ENCODE data around the gene PRKD3. TPM values are rescaled to one million over a fixed set of nuclear protein-coding genes. Genes with fewer than 3 reads are reported as not detected.
"Not testable (repeated sequence)": the region's sequence is repeated elsewhere in the genome, so short reads cannot be mapped to it uniquely, and the experiment has no call there.

Gene PRKD3
- total RNA-seq, 1 donor from 2014 or later = 14.0 TPM

DNA sequence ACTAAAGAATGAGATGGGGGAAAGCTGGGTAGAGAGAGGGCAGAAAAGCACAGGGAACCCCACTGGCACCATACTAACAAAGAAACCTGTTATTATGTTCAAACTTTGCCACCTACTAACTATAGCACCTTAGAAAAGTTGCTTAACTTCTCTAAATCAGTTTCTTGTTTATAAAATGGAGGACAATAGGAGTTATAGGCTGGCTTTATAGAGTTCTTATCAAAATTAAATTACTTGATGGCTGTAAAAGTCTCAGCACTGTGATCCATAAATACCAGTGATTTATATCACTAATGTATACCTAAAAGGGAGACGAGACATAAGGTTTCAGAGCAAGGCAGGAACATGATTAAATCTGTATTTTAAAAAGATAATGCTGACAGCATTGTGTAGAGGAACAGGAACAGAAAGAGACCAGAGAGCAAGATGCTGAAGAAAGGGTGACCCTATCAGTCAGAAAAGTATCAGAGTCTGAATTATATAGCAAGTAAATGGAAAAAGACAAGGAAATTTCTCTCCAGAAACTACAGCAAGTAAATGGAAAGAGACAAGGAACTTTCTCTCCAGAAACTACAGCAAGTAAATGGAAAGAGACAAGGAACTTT lies 29.1 kb downstream of the PRKD3 start:
- no peak for DNase-seq (ENCODE audit: low spot score)
- Mint-ChIP-seq H3K27ac (no peak overlapping the region), H3K27me3 (ENCODE audit: low read depth) (no peaks in the 10 kb centered on the region), H3K36me3 (ENCODE audit: low read depth) (peaks cover 7% of the 10 kb centered on the region), H3K9me3 (no peaks in the 10 kb centered on the region), H3K4me1 (ENCODE audit: low read depth) (no peaks in the 10 kb centered on the region), H3K4me3 (ENCODE audit: low read depth) (no peak overlapping the region)
- intact Hi-C loops (cut with micrococcal nuclease) = no loop called here

DNA sequence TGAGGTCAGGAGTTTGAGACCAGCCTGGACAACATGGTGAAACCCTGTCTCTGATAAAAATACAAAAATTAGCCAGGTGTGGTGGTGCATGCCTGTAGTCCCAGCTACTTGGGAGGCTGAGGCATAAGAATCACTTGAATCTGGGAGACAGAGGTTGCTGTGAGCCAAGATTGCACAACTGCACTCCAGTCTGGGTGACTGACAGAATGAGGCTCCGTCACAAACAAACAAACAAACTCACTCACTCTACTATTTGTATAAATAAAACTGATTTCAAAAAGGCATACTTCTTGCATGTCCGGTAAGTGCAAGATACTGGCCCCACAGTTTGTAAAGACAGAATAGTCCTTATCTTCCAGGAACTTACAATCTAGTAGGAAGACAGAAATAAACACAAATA lies 29.8 kb downstream of the PRKD3 start:
- H3K4me3 Mint-ChIP-seq (ENCODE audit: low read depth); intact Hi-C loops (cut with micrococcal nuclease): not testable (repeated sequence)

GRCh38 chr2:37291680-37292079 lies 33.0 kb downstream of the PRKD3 start:
- H3K36me3 Mint-ChIP-seq (ENCODE audit: low read depth) = peaks cover 15% of the 10 kb centered on the region
- H3K27me3 Mint-ChIP-seq (ENCODE audit: low read depth) = no peaks in the 10 kb centered on the region
- DNase-seq (ENCODE audit: low spot score) = no peak
- no peak overlapping the region for H3K4me3 Mint-ChIP-seq (ENCODE audit: low read depth)
- H3K4me1 Mint-ChIP-seq (ENCODE audit: low read depth) = no peaks in the 10 kb centered on the region
- H3K27ac Mint-ChIP-seq = no peak overlapping the region
- intact Hi-C loops (cut with micrococcal nuclease) = no loop called here
- no peaks in the 10 kb centered on the region for H3K9me3 Mint-ChIP-seq

More for the DNA sequence above, 29.8 kb downstream of the PRKD3 start:
- H3K4me1 Mint-ChIP-seq (ENCODE audit: low read depth); H3K9me3 Mint-ChIP-seq; H3K27ac Mint-ChIP-seq; H3K36me3 Mint-ChIP-seq (ENCODE audit: low read depth); DNase-seq (ENCODE audit: low spot score); H3K27me3 Mint-ChIP-seq (ENCODE audit: low read depth): not testable (repeated sequence)

DNA sequence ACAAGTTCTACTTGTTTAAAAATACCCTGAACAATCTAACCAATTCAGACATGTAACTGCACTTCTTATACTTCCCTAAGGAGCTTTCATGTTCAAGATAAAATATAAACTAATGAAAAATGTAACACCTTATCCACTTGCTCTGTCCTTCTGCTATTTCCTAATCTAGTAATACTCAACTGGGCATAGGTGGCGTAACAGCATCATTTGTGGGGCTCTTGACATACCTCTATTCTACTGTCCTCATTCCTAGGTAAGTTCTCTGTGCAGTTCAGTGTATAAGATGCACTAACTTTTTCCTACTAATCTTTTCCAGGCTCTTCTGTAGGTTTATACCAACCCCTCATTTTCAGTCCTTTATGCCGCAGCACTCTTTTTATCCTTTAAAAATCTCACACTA lies 36.7 kb downstream of the PRKD3 start:
- peaks cover 19% of the 10 kb centered on the region for H3K36me3 Mint-ChIP-seq (ENCODE audit: low read depth)
- H3K4me3 Mint-ChIP-seq (ENCODE audit: low read depth) = no peak overlapping the region
- no peak for DNase-seq (ENCODE audit: low spot score)
- H3K9me3 Mint-ChIP-seq = no peaks in the 10 kb centered on the region
- intact Hi-C loops (cut with micrococcal nuclease) = no loop called here
- H3K27me3 Mint-ChIP-seq (ENCODE audit: low read depth) = no peaks in the 10 kb centered on the region
- no peak overlapping the region for H3K27ac Mint-ChIP-seq
- H3K4me1 Mint-ChIP-seq (ENCODE audit: low read depth) = no peaks in the 10 kb centered on the region

DNA sequence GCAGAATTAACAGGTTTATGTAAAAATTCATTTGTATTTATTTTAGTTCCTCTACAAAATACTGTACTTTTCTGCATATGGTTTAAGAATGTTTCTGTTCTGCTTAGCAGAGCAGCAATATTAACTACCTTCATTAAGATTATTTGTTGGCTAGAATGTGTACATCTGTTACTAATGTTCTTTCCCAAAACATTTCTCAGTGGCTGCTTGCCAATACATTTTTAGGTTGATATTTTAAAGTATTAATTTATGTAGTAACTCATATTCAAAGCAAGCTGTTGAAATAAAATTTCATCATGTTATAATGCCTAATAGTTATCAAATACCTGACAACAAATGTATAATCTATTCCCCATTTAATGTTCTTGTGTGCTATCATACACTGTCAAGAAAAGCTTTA lies 40.3 kb downstream of the PRKD3 start:
- peaks cover 24% of the 10 kb centered on the region for H3K36me3 Mint-ChIP-seq (ENCODE audit: low read depth)
- H3K9me3 Mint-ChIP-seq = no peaks in the 10 kb centered on the region
- no peak for DNase-seq (ENCODE audit: low spot score)
- no peaks in the 10 kb centered on the region for H3K27me3 Mint-ChIP-seq (ENCODE audit: low read depth)
- H3K27ac Mint-ChIP-seq = no peak overlapping the region
- intact Hi-C loops (cut with micrococcal nuclease) = no loop called here
- H3K4me1 Mint-ChIP-seq (ENCODE audit: low read depth) = no peaks in the 10 kb centered on the region
- H3K4me3 Mint-ChIP-seq (ENCODE audit: low read depth) = no peak overlapping the region

DNA sequence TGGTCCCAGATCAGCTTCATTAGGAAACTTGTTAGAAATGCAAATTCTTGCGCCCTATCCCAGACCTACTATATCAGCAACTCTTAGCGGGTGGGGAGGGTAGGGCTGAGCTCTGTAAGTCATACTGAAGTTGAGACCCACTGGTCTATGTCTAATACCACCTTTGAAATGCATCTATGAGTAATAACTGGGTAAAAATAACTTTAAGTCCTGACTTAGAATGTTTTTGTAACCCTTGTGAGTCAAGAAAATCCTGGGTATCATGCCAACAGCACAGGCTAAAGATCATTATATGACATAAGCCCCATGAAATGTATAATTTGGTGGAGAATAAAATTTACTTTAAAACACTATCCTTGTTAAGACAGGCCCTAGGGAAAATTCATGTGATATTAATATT lies 41.4 kb downstream of the PRKD3 start:
- Mint-ChIP-seq H3K27ac (no peak overlapping the region), H3K36me3 (ENCODE audit: low read depth) (peaks cover 22% of the 10 kb centered on the region), H3K9me3 (no peaks in the 10 kb centered on the region), H3K4me1 (ENCODE audit: low read depth) (no peaks in the 10 kb centered on the region), H3K27me3 (ENCODE audit: low read depth) (no peaks in the 10 kb centered on the region), H3K4me3 (ENCODE audit: low read depth) (no peak overlapping the region)
- no peak for DNase-seq (ENCODE audit: low spot score)
- intact Hi-C loops (cut with micrococcal nuclease) = no loop called here

DNA sequence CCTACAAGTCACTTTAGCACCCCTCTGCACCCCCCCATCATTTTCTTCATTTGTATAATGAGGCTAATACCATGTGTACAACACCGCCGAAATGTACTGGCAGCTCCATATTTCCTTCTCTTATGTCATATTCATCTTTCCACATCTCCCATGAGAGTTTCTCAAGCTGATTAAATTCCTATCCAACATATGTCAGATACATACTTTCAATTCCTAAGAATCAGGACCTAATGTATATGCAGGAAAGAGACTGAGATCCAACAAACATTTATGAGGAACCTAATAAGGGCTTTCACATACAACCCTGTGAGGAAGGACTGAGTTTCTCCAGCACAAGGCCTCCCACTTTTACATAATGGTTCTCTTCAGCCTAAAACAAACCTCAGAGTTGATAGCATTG lies 41.9 kb downstream of the PRKD3 start:
- Mint-ChIP-seq H3K4me3 (ENCODE audit: low read depth) (no peak overlapping the region), H3K36me3 (ENCODE audit: low read depth) (peaks cover 21% of the 10 kb centered on the region), H3K4me1 (ENCODE audit: low read depth) (no peaks in the 10 kb centered on the region), H3K27ac (no peak overlapping the region), H3K27me3 (ENCODE audit: low read depth) (no peaks in the 10 kb centered on the region), H3K9me3 (no peaks in the 10 kb centered on the region)
- no peak for DNase-seq (ENCODE audit: low spot score)
- intact Hi-C loops (cut with micrococcal nuclease) = no loop called here

GRCh38 chr2:37281916-37282315 lies 42.7 kb downstream of the PRKD3 start:
- intact Hi-C loops (cut with micrococcal nuclease) = no loop called here
- no peak for DNase-seq (ENCODE audit: low spot score)
- Mint-ChIP-seq H3K4me1 (ENCODE audit: low read depth) (no peaks in the 10 kb centered on the region), H3K4me3 (ENCODE audit: low read depth) (no peak overlapping the region), H3K36me3 (ENCODE audit: low read depth) (peaks cover 16% of the 10 kb centered on the region), H3K27ac (no peak overlapping the region), H3K9me3 (no peaks in the 10 kb centered on the region), H3K27me3 (ENCODE audit: low read depth) (no peaks in the 10 kb centered on the region)

- no peak overlapping the region for H3K27ac Mint-ChIP-seq
- H3K36me3 Mint-ChIP-seq (ENCODE audit: low read depth) = peaks cover 22% of the 10 kb centered on the region
- H3K4me1 Mint-ChIP-seq (ENCODE audit: low read depth) = no peaks in the 10 kb centered on the region
- no peaks in the 10 kb centered on the region for H3K27me3 Mint-ChIP-seq (ENCODE audit: low read depth)
- H3K4me3 Mint-ChIP-seq (ENCODE audit: low read depth) = no peak overlapping the region
- DNase-seq (ENCODE audit: low spot score) = no peak
- intact Hi-C loops (cut with micrococcal nuclease) = no loop called here
- no peaks in the 10 kb centered on the region for H3K9me3 Mint-ChIP-seq
Measured at GRCh38 chr2:37276291-37276690, 48.3 kb downstream of the PRKD3 start.

Other genes starting within 250 kb of the PRKD3 start
- 15.3 and 16.8 TPM in 2 replicates for gene HEATR5B, start 240.5 kb downstream of the PRKD3 start, total RNA-seq
- 14.4 and 14.9 TPM in 2 replicates for gene GPATCH11, start 240.3 kb downstream of the PRKD3 start, total RNA-seq
- 30.6 and 30.8 TPM in 2 replicates for gene EIF2AK2, start 167.9 kb downstream of the PRKD3 start, total RNA-seq
- gene SULT6B1, start 136.2 kb downstream of the PRKD3 start, total RNA-seq = not detected in 2 replicates
- 37.3 and 42.3 TPM in 2 replicates for gene CEBPZOS, start 128.3 kb downstream of the PRKD3 start, total RNA-seq
- gene CEBPZ, start 93.2 kb downstream of the PRKD3 start, total RNA-seq = 59.3 and 61.8 TPM in 2 replicates
- gene NDUFAF7, start 93.2 kb downstream of the PRKD3 start, total RNA-seq = 19.8 and 21.2 TPM in 2 replicates
- gene QPCT, start 19.8 kb upstream of the PRKD3 start, total RNA-seq = 0.48 and 0.71 TPM in 2 replicates